HL-60 (cell line): Measurements from ENCODE around the gene AQP4.

Experiments used
- DNase-seq, 2 experiments: peaks; one replicate each; pipeline ENCODE4 v3.0.0-alpha.2; 2010 to 2020; ENCODE audit warnings: low read depth in 1 of 2, low spot score in 1 of 2
- H3K27ac ChIP-seq: fragments of 250-450 bp; sonication (Bioruptor Pico); replicated peaks from 2 replicates; pipeline ENCODE4 v1.5.1; 2020; ENCODE audit warnings: mild to moderate bottlenecking, moderate library complexity
- H3K27me3 ChIP-seq: fragments of 250-450 bp; sonication (Bioruptor Pico); 2 replicates; pipeline ENCODE4 v1.5.1; 2021; ENCODE audit warnings: mild to moderate bottlenecking, moderate library complexity; ENCODE audit not compliant: insufficient read depth, poor library complexity, severe bottlenecking
- H3K4me3 ChIP-seq: replicated peaks from 2 replicates; pipeline ENCODE4 v1.5.1; 2011; ENCODE audit warnings: mild to moderate bottlenecking, control low read depth, low read length; ENCODE audit not compliant: insufficient read depth
- CTCF ChIP-seq: IDR thresholded peaks from one replicate; pipeline ENCODE4 v1.5.1; 2011; ENCODE audit warnings: low read length, control low read depth, inconsistent platforms; ENCODE audit not compliant: insufficient read depth
- GABPA ChIP-seq: IDR thresholded peaks from 2 replicates; pipeline ENCODE4 v1.6.1; 2012; ENCODE audit warnings: low read depth
- POLR2AphosphoS5 ChIP-seq: IDR thresholded peaks from 2 replicates; pipeline ENCODE4 v1.6.1; 2012; ENCODE audit warnings: low read depth
- REST ChIP-seq: IDR thresholded peaks from 2 replicates; pipeline ENCODE4 v1.6.1; 2012; ENCODE audit warnings: low read depth; ENCODE audit not compliant: insufficient replicate concordance
- SPI1 ChIP-seq: IDR thresholded peaks from 2 replicates; pipeline ENCODE4 v1.6.1; 2012; ENCODE audit warnings: low read depth, mild to moderate bottlenecking, borderline replicate concordance

AQP4 gene

GRCh38 chr18:26804519-26804918 lies 61.0 kb downstream of the AQP4 start:
- H3K4me3 ChIP-seq: no peak overlapping the region
- H3K27ac ChIP-seq: no peak overlapping the region
- H3K27me3 ChIP-seq: no peaks in the 10 kb centered on the region
- no peak for TF ChIP-seq SPI1
- no peak for TF ChIP-seq REST
- TF ChIP-seq POLR2AphosphoS5: no peak
- TF ChIP-seq GABPA: no peak
- TF ChIP-seq CTCF: no peak
- DNase-seq: no peak

- no peak for DNase-seq
- no peaks in the 10 kb centered on the region for H3K27me3 ChIP-seq
- TF ChIP-seq GABPA: no peak
- TF ChIP-seq REST: no peak
- no peak for TF ChIP-seq CTCF
- no peak for TF ChIP-seq SPI1
- TF ChIP-seq POLR2AphosphoS5: no peak
- H3K4me3 ChIP-seq: no peak overlapping the region
- H3K27ac ChIP-seq: no peak overlapping the region
Observed at GRCh38 chr18:26803643-26804042, 61.9 kb downstream of the AQP4 start.

GRCh38 chr18:26802330-26803200 lies 62.9 kb downstream of the AQP4 start:
- peak in 1 of 2 experiments; percentile 67 for DNase-seq
- TF ChIP-seq GABPA (no peak), SPI1 (no peak), POLR2AphosphoS5 (no peak), CTCF (no peak), REST (no peak)
- H3K27me3 ChIP-seq: no peaks in the 10 kb centered on the region
- H3K4me3 ChIP-seq: no peak overlapping the region
- H3K27ac ChIP-seq: no peak overlapping the region
